8988T (cell line): ENCODE data around the gene IRF5.
"Not testable (repeated sequence)": the region's sequence is repeated elsewhere in the genome, so short reads cannot be mapped to it uniquely, and the experiment has no call there.

Experiments
- DNase-seq: peaks from one replicate; pipeline ENCODE4 v3.0.0; 2011

Gene IRF5

GRCh38 chr7:128906766-128907559, 30.8 kb upstream of the IRF5 start:
- peak; percentile 8 for DNase-seq

- DNase-seq: peak; percentile 8
Observed at GRCh38 chr7:128908750-128909624, 28.7 kb upstream of the IRF5 start.

DNA sequence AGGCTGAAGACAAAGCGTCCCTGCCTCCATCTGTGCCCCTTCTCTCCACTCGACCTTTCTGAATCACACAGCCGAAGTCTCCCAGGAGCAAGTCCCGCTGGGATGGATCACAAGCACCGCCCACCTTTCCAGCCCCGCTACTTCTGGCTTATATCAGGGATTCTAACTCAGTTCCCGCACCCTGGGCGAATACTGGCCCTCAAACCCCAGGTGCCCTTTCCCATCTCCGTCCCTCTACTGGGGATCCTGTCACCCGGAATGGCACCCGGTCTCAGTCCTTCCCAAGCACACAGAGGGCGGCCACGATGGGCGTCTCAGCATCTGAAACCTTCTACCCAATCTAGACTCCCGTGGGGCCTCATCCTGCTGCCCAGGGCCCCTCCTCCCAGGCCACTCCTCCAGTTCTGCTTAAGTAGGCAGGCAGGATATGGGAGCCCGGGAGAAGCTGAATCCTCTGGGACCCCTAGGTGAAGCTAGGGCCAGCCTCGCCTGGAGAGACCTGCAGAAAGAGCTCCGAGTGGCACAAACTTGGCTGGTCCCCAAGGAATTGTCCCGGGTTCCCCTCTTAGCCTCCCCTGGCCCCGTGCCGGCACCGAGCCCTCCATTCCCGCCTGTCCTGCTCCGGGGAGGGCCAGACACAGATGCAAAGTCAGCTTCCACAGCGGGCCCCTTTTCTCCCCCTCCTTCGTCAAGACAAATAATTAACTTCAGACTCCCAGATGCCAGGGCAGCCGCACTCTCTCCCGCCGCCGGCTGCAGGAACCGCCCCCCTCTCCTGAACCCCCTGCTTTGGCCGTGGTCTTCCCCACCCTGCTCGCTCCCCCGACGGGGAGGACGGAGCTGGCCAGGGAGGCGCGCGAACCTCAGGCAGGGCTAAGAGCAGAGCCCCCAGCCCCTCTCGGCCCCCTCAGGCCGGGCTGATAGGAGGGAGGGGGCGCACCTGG, 27.8 kb upstream of the IRF5 start:
- peak; percentile 15 for DNase-seq

DNA sequence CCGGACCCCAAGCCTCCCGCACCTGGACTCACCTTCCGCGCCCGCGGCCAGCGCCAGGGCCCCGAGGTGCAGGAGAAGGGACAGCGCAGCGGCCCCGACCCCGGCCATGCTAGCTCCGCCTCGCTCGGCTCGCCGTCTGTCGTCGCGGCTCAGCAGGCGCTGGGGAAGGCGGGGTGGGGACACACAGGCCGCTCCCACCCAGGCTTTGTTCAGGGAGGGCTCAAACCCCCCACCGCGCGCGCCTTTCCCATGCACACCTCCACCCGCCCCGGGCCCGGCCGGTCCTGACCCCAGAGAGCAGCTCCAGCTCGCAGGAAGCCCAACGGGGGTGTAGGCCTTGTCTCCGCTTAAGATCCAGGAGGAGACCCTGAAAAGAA, 27.2 kb upstream of the IRF5 start, which contains the start of gene KCP:
Gene KCP, minus strand, starts transcription at position 141 of the 377 bp plus-strand sequence. Its CDS starts 33 bp downstream, at position 108.
- DNase-seq: peak; percentile 5

- DNase-seq: peak; percentile 21
Observed at GRCh38 chr7:128911423-128912031, 26.2 kb upstream of the IRF5 start.

- peak; percentile 11 for DNase-seq
Observed at GRCh38 chr7:128912281-128912680, 25.4 kb upstream of the IRF5 start.

DNA sequence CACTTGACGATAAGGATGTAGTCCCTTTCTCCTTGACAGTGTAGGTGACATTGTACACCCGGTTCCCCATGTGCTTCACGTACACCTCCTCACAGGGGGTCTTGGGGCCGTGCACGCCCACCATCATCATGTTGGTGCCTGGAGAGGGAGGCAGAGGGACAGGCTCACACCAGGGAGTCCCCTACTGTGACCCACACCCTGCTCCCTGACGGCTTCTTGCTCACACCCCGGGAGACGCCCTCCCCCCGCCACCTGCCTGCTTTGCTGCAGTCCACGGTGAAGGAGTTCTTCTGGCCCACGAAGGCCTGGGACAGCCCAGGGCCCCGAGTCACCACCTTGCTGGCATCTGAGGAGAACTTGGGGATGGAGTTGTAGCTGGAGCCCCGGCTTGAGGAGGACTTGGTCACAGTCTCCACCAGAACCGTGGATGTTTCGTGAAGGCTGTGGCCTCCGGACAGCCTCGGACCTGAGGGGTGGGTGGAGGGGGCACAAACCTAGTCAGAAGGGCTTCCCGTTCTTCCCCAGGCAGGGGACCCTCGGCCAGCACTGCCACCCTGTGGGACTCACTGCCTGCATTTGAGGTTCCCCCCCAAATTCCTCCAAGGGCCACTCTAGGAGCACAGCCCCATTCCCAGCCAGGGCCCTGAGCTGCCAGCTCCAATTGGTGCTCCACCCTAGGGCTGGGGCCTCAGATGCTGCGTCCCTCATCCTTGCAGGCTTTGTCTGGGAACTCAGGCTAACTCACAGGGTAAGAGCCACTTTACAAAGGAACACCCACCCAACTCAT, 24.8 kb upstream of the IRF5 start:
- DNase-seq: not testable (repeated sequence)

GRCh38 chr7:128913870-128914565, 23.7 kb upstream of the IRF5 start:
- DNase-seq: peak; percentile 10

DNA sequence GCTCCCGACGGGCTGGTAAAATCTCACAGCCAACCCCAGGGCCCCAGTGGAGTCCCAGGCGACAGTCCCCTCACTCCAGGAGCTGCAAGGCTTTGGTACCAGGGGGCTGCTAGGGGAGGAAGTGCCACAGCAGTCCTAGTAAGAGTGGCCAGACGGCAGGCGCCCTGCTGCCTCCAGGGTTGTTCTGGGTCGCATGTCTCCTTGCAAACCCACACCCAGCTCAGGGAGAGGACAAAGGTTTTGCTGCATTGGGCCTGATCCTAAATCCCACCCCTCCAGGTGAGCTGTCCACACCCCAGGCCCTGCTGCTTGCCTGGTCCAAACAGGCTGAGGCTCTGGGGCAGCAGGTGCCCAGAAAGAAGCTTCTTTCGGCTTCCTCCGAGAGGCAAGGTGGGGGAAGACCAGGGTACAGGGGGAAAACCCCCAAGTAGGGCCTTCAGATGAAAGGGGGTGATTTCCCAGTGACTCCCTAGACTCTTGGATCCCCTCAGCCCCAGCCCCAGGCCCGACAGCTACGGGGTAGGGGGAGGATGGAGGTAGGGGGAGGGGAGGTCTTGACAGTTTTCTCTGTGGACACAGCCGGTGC, 23.1 kb upstream of the IRF5 start:
- peak; percentile 13 for DNase-seq

DNA sequence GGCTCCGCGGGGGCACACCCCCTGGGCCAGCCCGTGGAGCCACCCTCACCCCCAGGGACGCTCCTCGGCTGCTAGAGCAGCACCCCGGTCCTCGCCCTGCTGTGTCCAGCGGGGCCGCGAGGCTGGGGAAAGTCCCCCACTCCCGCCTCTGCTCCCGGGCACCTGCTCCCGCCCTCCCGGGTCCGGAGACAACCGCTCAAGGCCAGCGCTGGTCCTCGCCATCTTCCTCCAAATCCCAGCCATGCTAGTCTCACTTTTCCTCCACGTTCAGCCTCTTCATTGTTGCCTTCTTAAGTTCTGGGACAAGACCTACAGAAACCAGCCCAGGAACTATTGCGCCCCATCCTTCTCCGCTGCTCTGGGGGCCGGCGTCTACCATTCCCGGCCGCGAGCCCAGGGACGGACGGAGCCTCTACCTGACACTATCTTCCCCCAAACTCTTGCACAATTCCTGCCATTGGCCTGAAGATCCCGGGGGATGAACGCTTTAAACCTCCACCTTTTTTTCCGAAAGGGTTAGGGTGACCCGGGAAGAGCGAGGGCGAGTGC, 22.4 kb upstream of the IRF5 start:
- DNase-seq: peak; percentile 2

DNA sequence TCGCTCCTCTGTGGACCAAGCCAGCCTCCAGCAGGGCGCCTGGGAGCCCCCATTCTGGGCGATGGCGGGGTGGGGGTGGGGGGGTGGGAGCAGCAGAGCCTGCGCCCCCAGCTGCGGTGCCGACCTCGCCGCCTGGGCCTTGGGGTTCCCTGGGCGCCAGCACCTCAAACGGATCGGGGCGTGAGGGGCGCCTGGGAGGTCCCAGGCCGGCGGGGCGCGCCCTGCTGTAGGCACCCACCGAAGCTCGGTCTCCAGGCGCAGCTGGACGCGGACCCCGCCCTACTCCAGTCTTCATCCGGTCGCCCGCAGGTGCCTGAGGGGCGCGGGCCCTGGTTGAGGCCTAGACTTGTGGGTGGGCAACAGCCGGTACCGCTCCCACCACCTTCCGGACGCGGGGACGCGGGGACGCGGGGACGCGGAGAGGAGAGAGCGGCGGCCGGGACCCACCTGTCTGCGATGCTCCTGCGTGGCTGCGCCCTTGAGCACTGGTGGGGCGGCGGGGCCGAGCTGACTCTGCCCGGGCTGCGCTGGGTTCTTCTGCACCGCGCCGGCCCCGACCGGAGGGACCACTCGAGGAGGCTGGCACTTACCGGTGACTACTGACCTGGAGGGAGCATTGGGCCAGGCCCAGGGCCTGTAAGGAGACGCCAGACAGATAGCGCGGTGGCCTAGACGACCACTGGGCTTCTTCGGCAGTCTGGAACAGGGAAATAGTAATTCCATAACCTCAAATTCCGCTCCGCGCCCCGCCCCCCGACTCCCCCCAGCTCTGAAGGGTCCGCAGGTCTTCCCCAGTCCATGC, 21.7 kb upstream of the IRF5 start:
- DNase-seq: peak; percentile 3

DNA sequence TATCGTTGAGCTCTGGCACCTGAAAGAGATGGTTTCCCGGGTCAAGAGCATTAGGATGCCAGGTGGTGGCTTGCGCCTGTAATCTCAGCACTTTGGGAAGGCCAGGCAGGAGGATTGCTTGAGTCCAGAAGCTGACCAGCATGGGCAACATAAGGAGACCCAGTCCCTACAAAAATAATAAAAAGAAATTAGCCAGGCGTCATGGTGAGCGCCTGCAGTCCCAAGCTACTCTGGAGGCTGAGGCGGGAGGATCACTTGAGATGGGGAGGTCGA, 21.1 kb upstream of the IRF5 start:
- no peak for DNase-seq

DNA sequence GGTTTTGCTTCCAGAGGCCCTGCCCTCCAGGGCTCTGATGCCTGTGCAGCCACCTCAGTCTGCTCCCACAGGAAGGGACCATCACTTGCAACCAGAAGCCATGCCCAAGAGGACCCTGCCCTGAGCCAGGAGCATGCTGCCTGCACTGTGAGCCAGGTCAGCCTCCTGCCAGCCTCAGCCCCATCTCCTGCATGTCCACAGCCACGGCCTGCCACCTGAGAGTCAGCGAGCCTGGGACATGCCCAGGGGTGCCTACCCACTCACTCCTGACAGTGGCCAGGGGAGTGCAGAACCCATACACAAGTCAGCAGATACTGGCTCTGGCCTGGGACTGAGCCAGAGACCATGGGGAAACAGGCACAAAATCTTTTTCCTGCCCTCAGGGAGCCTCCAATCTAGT, 20.6 kb upstream of the IRF5 start:
- no peak for DNase-seq

GRCh38 chr7:128918016-128918665, 19.6 kb upstream of the IRF5 start:
- DNase-seq: no peak

DNA sequence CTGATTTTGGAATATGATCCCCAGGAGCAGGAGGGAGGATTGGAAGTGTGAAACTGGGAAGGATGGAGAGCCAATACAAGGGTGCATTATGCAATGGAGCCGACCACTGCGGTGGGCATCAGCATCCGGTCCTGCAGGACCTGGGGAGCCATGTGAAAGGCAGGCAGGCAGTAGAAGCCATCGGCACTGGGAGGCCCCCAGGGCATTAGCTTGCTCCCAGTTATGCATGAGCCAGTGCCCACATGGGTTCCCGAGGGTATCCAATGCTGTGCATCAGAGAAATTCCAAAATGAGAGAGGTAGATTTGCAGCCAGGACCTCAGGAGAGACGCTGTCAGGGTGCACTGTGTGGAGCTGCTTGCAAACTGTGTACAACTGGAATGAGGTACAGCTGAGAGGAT, 18.5 kb upstream of the IRF5 start:
- DNase-seq: no peak

DNA sequence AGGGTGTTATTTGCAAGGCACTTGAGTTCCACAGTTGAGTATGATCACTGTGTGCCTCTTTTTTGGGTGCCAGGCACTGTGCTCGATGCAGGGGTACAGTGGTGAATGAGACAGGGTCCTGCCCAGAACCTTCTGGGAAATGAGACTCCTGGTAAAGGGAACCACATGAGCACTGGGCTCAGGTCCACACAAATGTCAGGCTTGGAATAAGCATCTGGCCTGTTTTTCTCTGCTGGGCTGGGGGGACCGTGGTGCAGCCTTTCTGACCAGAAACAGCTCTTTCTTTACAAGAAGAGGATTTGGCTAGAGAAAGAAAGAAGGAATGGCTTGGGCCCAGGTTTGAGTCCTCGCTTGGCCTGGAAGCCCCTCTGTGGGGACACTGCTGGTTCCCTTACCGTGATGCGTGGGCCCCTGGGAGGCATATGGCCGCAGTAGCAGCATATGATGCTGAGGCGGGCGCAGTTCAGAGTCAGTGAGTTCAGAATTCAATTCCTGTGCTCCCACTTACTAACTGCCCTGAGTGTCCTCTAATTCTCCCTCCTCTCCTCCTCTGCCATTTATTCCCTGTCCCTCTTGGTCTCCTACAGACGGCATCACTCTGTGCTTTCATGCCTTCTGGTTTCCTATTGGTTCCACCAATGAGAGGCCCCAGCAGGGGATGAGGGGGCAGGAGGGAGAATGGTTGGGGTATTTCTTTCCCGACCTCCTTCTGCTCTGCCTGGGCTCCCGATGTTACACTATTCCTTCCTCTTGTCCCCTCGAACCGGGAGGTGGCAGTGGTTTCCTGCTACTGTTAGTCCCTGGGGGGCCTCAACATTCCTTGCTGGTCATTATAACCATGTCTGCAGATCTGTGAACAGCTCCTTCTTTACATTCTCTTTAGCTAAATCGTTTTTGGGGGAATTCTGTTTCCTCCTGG, 17.6 kb upstream of the IRF5 start:
- DNase-seq: peak; percentile 2

GRCh38 chr7:128920913-128921582, 16.7 kb upstream of the IRF5 start:
- DNase-seq: no peak
